HG02763 (cell line): Measurements from ENCODE around the gene HPS1.

Source experiments
- ATAC-seq: cut with Tn5 transposase; IDR thresholded peaks from one replicate; pipeline ENCODE4 v1.9.1; 2021; ENCODE audit warnings: mild to moderate bottlenecking, moderate library complexity; ENCODE audit not compliant: unreplicated experiment

Gene HPS1

GRCh38 chr10:98465866-98466265 is 19.1 kb upstream of the HPS1 start:
- no peak for ATAC-seq

GRCh38 chr10:98463976-98464754 is 17.4 kb upstream of the HPS1 start:
- ATAC-seq: no peak

GRCh38 chr10:98463016-98463415 is 16.3 kb upstream of the HPS1 start:
- ATAC-seq: no peak

GRCh38 chr10:98461500-98461842 is 14.7 kb upstream of the HPS1 start:
- no peak for ATAC-seq

- ATAC-seq: no peak
These were observed 14.2 kb upstream of the HPS1 start for GRCh38 chr10:98460837-98461499.

GRCh38 chr10:98458809-98459784 is 12.4 kb upstream of the HPS1 start:
- no peak for ATAC-seq

GRCh38 chr10:98457721-98458120 is 11.0 kb upstream of the HPS1 start:
- no peak for ATAC-seq

- ATAC-seq: no peak
These were observed 10.1 kb upstream of the HPS1 start for GRCh38 chr10:98456686-98457482.

GRCh38 chr10:98456043-98456570 is 9.4 kb upstream of the HPS1 start:
- no peak for ATAC-seq

GRCh38 chr10:98453729-98454128 is 7.0 kb upstream of the HPS1 start:
- ATAC-seq: no peak

- no peak for ATAC-seq
These were observed 3.9 kb upstream of the HPS1 start for GRCh38 chr10:98450618-98451017.

- ATAC-seq: no peak
These were observed 2.6 kb upstream of the HPS1 start for GRCh38 chr10:98449287-98449686.

GRCh38 chr10:98446151-98446660 is 529 bp downstream of the HPS1 start:
- peak; percentile 19 for ATAC-seq

- no peak for ATAC-seq
These were observed 1.4 kb downstream of the HPS1 start for GRCh38 chr10:98445200-98445812.

GRCh38 chr10:98444314-98445006 is 2.3 kb downstream of the HPS1 start:
- no peak for ATAC-seq

- ATAC-seq: no peak
These were observed 8.0 kb downstream of the HPS1 start for GRCh38 chr10:98438715-98439114.

- ATAC-seq: no peak
These were observed 10.0 kb downstream of the HPS1 start for GRCh38 chr10:98436704-98437103.

- ATAC-seq: no peak
These were observed 11.6 kb downstream of the HPS1 start for GRCh38 chr10:98435178-98435577.
